Iris pigment epithelial cell (primary cell): ENCODE data around the gene CDH22.

ENCODE experiments used
- DNase-seq: peaks from one replicate; pipeline ENCODE4 v3.0.0-alpha.2; 2011; ENCODE audit warnings: low read depth

Gene CDH22

GRCh38 chr20:46299078-46299477 is 9.2 kb downstream of the CDH22 start:
- DNase-seq, result no peak

GRCh38 chr20:46298374-46298773 is 9.9 kb downstream of the CDH22 start:
- DNase-seq, result no peak

- DNase-seq, result no peak
Observed at GRCh38 chr20:46296526-46297250, 11.6 kb downstream of the CDH22 start.

GRCh38 chr20:46293084-46293483 is 15.2 kb downstream of the CDH22 start:
- DNase-seq, result peak; percentile 61

GRCh38 chr20:46291401-46291800 is 16.9 kb downstream of the CDH22 start:
- no peak for DNase-seq

- DNase-seq, result no peak
Observed at GRCh38 chr20:46289432-46289831, 18.9 kb downstream of the CDH22 start.

- no peak for DNase-seq
Observed at GRCh38 chr20:46286977-46287376, 21.3 kb downstream of the CDH22 start.

- no peak for DNase-seq
Observed at GRCh38 chr20:46286382-46286781, 21.9 kb downstream of the CDH22 start.

- DNase-seq, result no peak
Observed at GRCh38 chr20:46285740-46286139, 22.6 kb downstream of the CDH22 start.

GRCh38 chr20:46285072-46285471 is 23.2 kb downstream of the CDH22 start:
- no peak for DNase-seq

GRCh38 chr20:46284040-46284427 is 24.3 kb downstream of the CDH22 start:
- DNase-seq, result no peak

- no peak for DNase-seq
Observed at GRCh38 chr20:46283426-46284039, 24.8 kb downstream of the CDH22 start.

GRCh38 chr20:46282669-46283068 is 25.6 kb downstream of the CDH22 start:
- DNase-seq, result no peak

- no peak for DNase-seq
Observed at GRCh38 chr20:46279103-46279502, 29.2 kb downstream of the CDH22 start.

GRCh38 chr20:46277602-46278001 is 30.7 kb downstream of the CDH22 start:
- DNase-seq, result no peak

- DNase-seq, result no peak
Observed at GRCh38 chr20:46276531-46276930, 31.8 kb downstream of the CDH22 start.

GRCh38 chr20:46275091-46275490 is 33.2 kb downstream of the CDH22 start:
- DNase-seq, result no peak

- no peak for DNase-seq
Observed at GRCh38 chr20:46273717-46274116, 34.6 kb downstream of the CDH22 start.

- DNase-seq, result peak; percentile 3
Observed at GRCh38 chr20:46272389-46273047, 35.8 kb downstream of the CDH22 start.

GRCh38 chr20:46270977-46271744 is 37.1 kb downstream of the CDH22 start:
- DNase-seq, result no peak

- DNase-seq, result no peak
Observed at GRCh38 chr20:46269372-46269771, 38.9 kb downstream of the CDH22 start.

GRCh38 chr20:46268662-46269061 is 39.6 kb downstream of the CDH22 start:
- DNase-seq, result no peak
